ENCODE measurements around the gene IL1F10.

GRCh38 chr2:113077921-113078320 is 10.2 kb downstream of the IL1F10 start:
- TF ChIP-seq CTCF (IDR thresholded peaks at IDR 0.05; ENCODE audit: insufficient read depth, low read length), result no peak
- TF ChIP-seq POLR2AphosphoS5 (IDR thresholded peaks at IDR 0.05; ENCODE audit: low read depth), result no peak
- TF ChIP-seq GABPA (IDR thresholded peaks at IDR 0.05; ENCODE audit: low read depth), result no peak

Data from HL-60 (cell line).